ENCODE data around the gene IRF2BP1. TPM values are rescaled to one million over a fixed set of nuclear protein-coding genes. Genes with fewer than 3 reads are reported as not detected.

IRF2BP1 gene
- total and polyA plus RNA-seq, 2 of the 13 experiments (the other 11 are each of a cell fraction or from before 2014, with no cell fraction given), result 4.3 to 14.3 TPM

GRCh38 chr19:45878043-45878794, 7.7 kb downstream of the IRF2BP1 start (continued):
- TF ChIP-seq, protein P1, sequence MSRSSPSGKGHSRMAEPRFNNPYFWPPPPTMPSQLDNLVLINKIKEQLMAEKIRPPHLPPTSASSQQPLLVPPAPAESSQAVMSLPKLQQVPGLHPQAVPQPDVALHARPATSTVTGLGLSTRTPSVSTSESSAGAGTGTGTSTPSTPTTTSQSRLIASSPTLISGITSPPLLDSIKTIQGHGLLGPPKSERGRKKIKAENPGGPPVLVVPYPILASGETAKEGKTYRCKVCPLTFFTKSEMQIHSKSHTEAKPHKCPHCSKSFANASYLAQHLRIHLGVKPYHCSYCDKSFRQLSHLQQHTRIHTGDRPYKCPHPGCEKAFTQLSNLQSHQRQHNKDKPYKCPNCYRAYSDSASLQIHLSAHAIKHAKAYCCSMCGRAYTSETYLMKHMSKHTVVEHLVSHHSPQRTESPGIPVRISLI (CRISPR knock-in tag; IDR thresholded peaks at IDR 0.05; ENCODE audit: borderline replicate concordance), result no peak
- TF ChIP-seq SAP130 (CRISPR knock-in tag; IDR thresholded peaks at IDR 0.05; ENCODE audit: low read depth) (peak; percentile 95), DNMT1 (CRISPR knock-in tag; IDR thresholded peaks at IDR 0.05) (peak; percentile 49; the same call in 1 of the 2 replicates), HNF1B (CRISPR knock-in tag; IDR thresholded peaks at IDR 0.05) (no peak), U2AF2 (IDR thresholded peaks at IDR 0.05; ENCODE audit: low read depth, low read length) (no peak), GZF1 (CRISPR knock-in tag; IDR thresholded peaks at IDR 0.05) (no peak), ELF1 (CRISPR knock-in tag; IDR thresholded peaks at IDR 0.05) (peak; percentile 35; the same call in 1 of the 2 replicates), NFE2L2 (IDR thresholded peaks at IDR 0.05; ENCODE audit: low read length) (no peak), KAT2B (IDR thresholded peaks at IDR 0.05; ENCODE audit: borderline replicate concordance, low read depth, low read length) (no peak), JUND (CRISPR knock-in tag; IDR thresholded peaks at IDR 0.05) (peak; percentile 53; the same call in 1 of the 2 replicates), TCF7 (IDR thresholded peaks at IDR 0.05; ENCODE audit: low read depth) (no peak), ZNF878 (CRISPR knock-in tag; IDR thresholded peaks at IDR 0.05) (no peak), ZKSCAN8 (CRISPR knock-in tag; IDR thresholded peaks at IDR 0.05; ENCODE audit: borderline replicate concordance) (no peak)
- TF ChIP-seq, protein P2, sequence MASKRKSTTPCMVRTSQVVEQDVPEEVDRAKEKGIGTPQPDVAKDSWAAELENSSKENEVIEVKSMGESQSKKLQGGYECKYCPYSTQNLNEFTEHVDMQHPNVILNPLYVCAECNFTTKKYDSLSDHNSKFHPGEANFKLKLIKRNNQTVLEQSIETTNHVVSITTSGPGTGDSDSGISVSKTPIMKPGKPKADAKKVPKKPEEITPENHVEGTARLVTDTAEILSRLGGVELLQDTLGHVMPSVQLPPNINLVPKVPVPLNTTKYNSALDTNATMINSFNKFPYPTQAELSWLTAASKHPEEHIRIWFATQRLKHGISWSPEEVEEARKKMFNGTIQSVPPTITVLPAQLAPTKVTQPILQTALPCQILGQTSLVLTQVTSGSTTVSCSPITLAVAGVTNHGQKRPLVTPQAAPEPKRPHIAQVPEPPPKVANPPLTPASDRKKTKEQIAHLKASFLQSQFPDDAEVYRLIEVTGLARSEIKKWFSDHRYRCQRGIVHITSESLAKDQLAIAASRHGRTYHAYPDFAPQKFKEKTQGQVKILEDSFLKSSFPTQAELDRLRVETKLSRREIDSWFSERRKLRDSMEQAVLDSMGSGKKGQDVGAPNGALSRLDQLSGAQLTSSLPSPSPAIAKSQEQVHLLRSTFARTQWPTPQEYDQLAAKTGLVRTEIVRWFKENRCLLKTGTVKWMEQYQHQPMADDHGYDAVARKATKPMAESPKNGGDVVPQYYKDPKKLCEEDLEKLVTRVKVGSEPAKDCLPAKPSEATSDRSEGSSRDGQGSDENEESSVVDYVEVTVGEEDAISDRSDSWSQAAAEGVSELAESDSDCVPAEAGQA (IDR thresholded peaks at IDR 0.05; ENCODE audit: low read depth), result peak; percentile 15; the same call in 1 of the 2 replicates
- TF ChIP-seq, protein P2 (CRISPR knock-in tag; IDR thresholded peaks at IDR 0.05; ENCODE audit: borderline replicate concordance), result no peak
- TF ChIP-seq, protein P3, sequence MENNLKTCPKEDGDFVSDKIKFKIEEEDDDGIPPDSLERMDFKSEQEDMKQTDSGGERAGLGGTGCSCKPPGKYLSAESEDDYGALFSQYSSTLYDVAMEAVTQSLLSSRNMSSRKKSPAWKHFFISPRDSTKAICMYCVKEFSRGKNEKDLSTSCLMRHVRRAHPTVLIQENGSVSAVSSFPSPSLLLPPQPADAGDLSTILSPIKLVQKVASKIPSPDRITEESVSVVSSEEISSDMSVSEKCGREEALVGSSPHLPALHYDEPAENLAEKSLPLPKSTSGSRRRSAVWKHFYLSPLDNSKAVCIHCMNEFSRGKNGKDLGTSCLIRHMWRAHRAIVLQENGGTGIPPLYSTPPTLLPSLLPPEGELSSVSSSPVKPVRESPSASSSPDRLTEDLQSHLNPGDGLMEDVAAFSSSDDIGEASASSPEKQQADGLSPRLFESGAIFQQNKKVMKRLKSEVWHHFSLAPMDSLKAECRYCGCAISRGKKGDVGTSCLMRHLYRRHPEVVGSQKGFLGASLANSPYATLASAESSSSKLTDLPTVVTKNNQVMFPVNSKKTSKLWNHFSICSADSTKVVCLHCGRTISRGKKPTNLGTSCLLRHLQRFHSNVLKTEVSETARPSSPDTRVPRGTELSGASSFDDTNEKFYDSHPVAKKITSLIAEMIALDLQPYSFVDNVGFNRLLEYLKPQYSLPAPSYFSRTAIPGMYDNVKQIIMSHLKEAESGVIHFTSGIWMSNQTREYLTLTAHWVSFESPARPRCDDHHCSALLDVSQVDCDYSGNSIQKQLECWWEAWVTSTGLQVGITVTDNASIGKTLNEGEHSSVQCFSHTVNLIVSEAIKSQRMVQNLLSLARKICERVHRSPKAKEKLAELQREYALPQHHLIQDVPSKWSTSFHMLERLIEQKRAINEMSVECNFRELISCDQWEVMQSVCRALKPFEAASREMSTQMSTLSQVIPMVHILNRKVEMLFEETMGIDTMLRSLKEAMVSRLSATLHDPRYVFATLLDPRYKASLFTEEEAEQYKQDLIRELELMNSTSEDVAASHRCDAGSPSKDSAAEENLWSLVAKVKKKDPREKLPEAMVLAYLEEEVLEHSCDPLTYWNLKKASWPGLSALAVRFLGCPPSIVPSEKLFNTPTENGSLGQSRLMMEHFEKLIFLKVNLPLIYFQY (CRISPR knock-in tag; IDR thresholded peaks at IDR 0.05; ENCODE audit: borderline replicate concordance), result peak; percentile 98

Data from HepG2 (cell line).